GM12878 (cell line): ENCODE data around the gene POLR3A.

Experiments used
- CHD4 ChIP-seq: fragments of 200-600 bp; sonication (generic); IDR thresholded peaks from 2 replicates; pipeline ENCODE4 v1.6.1; 2016; ENCODE audit warnings: mild to moderate bottlenecking
- HDAC6 ChIP-seq: fragments of 200-600 bp; sonication (generic); IDR thresholded peaks from one replicate; pipeline ENCODE4 v1.8.0; 2017; ENCODE audit warnings: antibody characterized with exemption; ENCODE audit not compliant: unreplicated experiment
- POLR2A ChIP-seq: IDR thresholded peaks from 2 replicates; pipeline ENCODE4 v1.6.1; 2011; ENCODE audit warnings: low read depth, mild to moderate bottlenecking, low read length
- POLR2AphosphoS5 ChIP-seq: IDR thresholded peaks from 2 replicates; pipeline ENCODE4 v1.6.1; 2011; ENCODE audit warnings: mild to moderate bottlenecking, low read length, inconsistent platforms
- TF ChIP-seq, protein P1 (sequence below): IDR thresholded peaks from 2 replicates; pipeline ENCODE4 v1.6.1; 2011; ENCODE audit warnings: low read depth, low read length, improper control_type of control experiment, borderline replicate concordance

- TF ChIP-seq POLR2AphosphoS5 (no peak), POLR2A (no peak), HDAC6 (no peak), CHD4 (no peak)
- TF ChIP-seq, protein P1, sequence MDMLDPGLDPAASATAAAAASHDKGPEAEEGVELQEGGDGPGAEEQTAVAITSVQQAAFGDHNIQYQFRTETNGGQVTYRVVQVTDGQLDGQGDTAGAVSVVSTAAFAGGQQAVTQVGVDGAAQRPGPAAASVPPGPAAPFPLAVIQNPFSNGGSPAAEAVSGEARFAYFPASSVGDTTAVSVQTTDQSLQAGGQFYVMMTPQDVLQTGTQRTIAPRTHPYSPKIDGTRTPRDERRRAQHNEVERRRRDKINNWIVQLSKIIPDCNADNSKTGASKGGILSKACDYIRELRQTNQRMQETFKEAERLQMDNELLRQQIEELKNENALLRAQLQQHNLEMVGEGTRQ = no peak
Measured at GRCh38 chr10:77983384-77984341, 45.7 kb downstream of the POLR3A start.
